Ramos (cell line): ENCODE measurements around the gene GDF7.

Experiments
- in situ Hi-C: fragments of 300-500 bp; cut with MboI; formaldehyde crosslinking; loops from one replicate; pipeline ENCODE4 v1.14.3; 2022; ENCODE audit warnings: low sequenced_read_pairs; ENCODE audit not compliant: unreplicated experiment

GDF7 gene

GRCh38 chr2:20641123-20641985, 25.6 kb upstream of the GDF7 start:
- in situ Hi-C loops = loop anchor here (25.0 kb wide), 1 partner anchor 404 kb away; the partner anchor contains the start of gene SDC1

- in situ Hi-C loops = loop anchor here (25.0 kb wide), 1 partner anchor 405 kb away; the partner anchor contains the start of gene SDC1
These were observed 24.6 kb upstream of the GDF7 start for GRCh38 chr2:20642055-20642971.

DNA sequence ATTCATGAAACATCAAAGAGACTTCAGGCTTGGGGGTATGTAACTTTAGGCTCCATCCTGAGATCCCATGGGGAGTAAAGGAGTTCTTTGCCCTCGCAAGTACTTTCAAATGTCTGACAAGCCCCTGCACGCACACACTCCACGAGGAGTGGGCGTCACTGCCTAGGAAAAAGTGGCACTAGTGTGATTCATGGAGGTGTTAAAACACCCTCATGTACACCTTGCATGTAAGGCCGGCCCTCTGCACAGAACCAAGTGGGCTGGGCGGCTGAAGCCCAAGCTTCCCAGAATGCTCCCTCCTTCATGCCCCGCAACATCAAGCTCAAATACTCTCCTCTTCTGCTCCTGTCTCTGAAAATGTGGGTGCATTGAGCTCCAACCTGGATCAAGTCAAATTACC, 23.9 kb upstream of the GDF7 start:
- in situ Hi-C loops = loop anchor here (25.0 kb wide), 1 partner anchor 406 kb away; the partner anchor contains the start of gene SDC1

DNA sequence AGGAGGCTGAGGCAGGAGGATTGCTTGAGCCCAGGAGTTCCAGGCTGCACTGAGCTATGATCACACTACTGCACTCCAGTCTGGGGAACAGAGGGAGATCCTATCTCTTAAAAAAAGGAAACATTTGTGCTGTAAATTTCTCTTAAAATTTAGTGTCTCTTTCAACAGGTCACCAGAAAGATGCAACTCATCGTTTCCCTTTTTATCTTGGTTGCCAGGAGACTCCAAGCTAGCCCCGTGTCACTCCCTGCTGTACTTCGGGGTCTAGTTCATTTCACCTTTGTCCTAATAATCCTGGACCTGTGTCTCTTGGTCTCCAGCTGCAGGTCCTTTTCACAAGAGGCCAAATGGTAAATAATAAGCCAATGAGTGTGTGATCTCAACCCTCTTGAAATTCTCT, 23.1 kb upstream of the GDF7 start:
- in situ Hi-C loops = loop anchor here (25.0 kb wide), 1 partner anchor 407 kb away; the partner anchor contains the start of gene SDC1

GRCh38 chr2:20645301-20645701, 21.6 kb upstream of the GDF7 start:
- in situ Hi-C loops = loop anchor here (25.0 kb wide), 1 partner anchor 408 kb away; the partner anchor contains the start of gene SDC1

GRCh38 chr2:20645761-20646160, 21.2 kb upstream of the GDF7 start:
- in situ Hi-C loops = loop anchor here (25.0 kb wide), 1 partner anchor 408 kb away; the partner anchor contains the start of gene SDC1

- in situ Hi-C loops = loop anchor here (25.0 kb wide), 1 partner anchor 409 kb away; the partner anchor contains the start of gene SDC1
These were observed 20.5 kb upstream of the GDF7 start for GRCh38 chr2:20646446-20646845.

DNA sequence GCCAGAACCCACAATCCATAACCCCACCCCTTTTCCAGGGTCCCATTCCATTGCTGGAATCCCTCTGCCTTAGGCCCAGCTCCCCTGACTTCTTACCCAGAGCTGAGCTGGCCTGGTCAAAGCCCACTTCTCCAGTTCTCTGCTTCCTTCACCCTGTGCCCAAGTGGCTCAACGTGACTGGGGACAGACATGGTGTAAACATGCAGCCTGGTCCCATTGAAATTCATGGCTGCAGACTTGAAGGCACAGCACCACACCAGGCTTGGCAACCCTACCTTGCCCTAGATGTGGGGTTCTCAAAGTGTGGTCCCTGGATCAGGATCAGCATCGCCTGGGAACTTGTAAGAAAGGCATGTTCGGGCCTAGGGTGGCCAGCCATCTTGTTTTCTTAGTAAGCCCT, 19.7 kb upstream of the GDF7 start:
- in situ Hi-C loops = loop anchor here (25.0 kb wide), 1 partner anchor 410 kb away; the partner anchor contains the start of gene SDC1

DNA sequence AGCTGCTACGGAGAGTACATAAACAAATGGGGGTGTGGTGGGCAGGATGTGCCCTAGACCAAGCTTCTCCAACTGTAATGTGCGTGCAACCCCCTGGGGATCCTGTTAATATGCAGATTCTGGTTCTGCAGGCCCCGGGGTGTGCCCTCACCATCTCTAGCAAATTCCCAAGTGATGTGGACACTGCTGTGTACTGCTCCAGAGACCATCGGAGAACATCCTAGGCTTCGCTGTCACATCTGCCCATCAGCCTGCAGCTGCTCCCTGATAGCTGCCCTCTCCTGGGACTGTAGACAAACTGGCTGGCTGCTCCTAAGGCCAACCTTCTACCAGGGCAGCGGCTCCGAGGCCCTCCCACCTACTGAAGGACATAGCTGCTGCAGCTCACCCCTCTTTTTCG, 19.2 kb upstream of the GDF7 start:
- in situ Hi-C loops = loop anchor here (25.0 kb wide), 1 partner anchor 410 kb away; the partner anchor contains the start of gene SDC1

DNA sequence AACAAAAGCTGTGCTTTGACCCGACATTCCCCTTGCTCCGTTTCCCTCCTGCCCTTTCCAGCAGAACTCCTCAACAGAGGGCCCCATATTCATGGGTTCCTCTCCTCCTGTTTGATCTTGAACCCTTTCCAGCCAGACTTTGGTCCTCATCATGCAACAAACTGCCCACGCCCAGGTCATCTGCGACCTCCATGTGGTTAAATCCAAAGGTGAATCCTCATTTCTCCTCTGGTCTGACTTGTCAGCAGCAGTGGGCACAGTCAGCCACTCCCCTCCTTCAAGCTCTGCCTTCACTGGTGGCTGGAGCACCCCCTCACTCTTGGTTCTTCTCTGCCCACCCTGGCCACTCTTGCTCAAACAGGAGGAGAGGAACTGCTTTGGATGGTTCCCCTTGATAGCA, 18.7 kb upstream of the GDF7 start:
- in situ Hi-C loops = loop anchor here (25.0 kb wide), 1 partner anchor 411 kb away; the partner anchor contains the start of gene SDC1

DNA sequence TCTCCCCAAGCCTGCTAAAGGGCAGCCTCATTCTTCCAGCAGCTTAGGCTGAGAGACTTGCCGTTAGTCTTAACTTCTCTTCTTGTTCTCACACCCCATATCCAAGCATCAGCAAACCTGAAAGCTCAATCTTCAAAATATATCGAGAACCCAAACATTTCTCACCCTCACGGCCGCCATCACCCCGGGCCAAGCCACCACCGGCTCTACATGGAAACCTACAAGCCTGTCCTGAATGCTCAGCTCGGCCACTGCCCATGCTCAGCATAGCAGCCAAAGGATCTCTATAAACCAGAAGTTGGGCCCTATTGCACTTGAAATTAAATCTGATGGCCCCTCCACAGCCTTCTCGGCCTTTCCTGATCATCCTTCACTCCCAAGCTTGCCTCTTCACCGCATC, 18.1 kb upstream of the GDF7 start:
- in situ Hi-C loops = loop anchor here (25.0 kb wide), 1 partner anchor 412 kb away; the partner anchor contains the start of gene SDC1

- in situ Hi-C loops = loop anchor here (25.0 kb wide), 1 partner anchor 412 kb away; the partner anchor contains the start of gene SDC1
These were observed 17.4 kb upstream of the GDF7 start for GRCh38 chr2:20649576-20649975.

GRCh38 chr2:20649976-20650375, 17.0 kb upstream of the GDF7 start:
- in situ Hi-C loops = loop anchor here (25.0 kb wide), 1 partner anchor 413 kb away; the partner anchor contains the start of gene SDC1

GRCh38 chr2:20650393-20650876, 16.5 kb upstream of the GDF7 start:
- in situ Hi-C loops = no loop called here

DNA sequence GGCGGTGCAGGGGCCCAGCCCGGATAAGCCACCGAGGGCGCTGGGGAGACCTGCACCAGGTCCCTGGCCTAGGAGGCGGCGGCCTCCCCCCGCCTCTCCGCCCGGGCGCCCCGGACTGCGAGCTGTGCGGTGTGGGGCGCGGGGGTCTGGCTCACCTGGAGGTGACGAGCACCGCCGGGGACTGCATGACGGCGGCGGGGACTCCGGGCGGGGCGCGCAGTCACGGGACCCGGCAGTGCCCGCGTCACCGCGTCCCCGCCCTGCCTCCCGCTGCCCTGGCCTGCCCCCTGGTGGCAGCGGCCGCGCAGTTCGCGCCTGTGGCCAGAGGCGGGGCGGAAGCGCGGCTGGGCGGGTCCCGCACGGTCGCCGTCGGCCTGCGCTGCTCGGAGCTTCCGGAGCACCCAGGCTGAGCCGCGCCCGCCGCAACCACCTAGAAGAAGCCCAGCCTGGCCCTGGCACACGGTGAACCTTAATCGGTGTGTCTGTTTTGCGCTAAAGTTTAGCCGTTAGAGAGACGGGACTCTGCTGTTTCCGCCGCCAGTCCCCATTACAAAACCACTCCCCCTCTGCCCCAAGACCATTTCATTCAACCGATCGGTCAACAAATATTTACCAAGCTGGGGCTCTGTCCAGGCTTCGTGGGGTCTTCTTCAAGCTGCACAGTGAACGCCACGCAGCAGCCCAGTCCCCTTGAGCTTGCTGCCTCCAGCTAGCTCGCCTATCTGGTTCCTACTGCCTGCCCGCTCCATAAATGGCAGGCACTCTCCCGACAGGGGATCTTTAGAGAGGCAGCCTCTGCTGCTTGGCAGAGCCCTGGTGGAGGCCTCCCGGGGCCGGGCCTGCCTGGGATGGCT, 15.8 kb upstream of the GDF7 start, which contains the start of gene HS1BP3:
TSS of gene HS1BP3 (minus strand) at position 222 of the 854 bp plus-strand sequence. CDS start at position 187, 35 bp downstream.
- in situ Hi-C loops = no loop called here

DNA sequence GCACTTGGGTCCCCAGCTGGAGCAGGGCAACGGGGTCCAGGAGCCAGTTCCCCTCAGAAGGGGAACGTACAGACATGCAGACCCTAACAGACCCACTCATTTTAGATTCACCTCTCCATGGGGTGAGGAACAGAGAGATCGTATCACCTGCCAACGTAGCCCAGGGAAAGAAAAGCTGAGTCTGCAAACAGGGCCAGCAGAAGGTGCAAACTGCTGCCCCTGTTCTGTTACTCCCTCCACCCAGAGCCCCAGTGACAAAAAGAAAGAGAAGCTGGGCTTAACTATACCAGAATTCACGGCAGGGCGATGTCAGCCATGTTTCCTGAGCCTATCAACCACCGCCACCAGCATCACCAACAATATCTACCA, 15.2 kb upstream of the GDF7 start:
- in situ Hi-C loops = no loop called here

DNA sequence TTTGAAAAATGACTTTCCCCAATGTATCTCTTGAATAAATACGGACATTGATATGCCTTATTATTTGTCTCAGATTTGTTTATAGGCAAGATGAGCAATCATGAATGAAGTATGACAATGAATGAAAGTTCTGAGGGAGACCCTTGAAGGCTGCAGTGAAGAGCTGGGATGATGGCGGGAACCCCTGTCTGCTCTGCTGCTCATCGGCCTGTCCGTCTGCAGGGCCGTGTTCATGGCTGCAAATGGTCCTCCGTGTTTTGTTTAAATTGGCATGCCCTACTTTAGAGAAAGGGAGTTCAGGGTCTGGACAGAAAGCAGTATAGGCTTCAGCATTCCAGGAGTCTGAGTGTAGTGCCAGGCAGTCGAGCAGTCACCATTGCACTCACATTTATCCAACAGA, 14.8 kb upstream of the GDF7 start:
- in situ Hi-C loops = no loop called here

GRCh38 chr2:20652673-20653575, 14.0 kb upstream of the GDF7 start:
- in situ Hi-C loops = no loop called here
